GM18508 (cell line): ENCODE data around the gene LAMA3.

Experiments used
- ATAC-seq: cut with Tn5 transposase; IDR thresholded peaks from one replicate; pipeline ENCODE4 v1.9.1; 2021; ENCODE audit warnings: moderate number of reproducible peaks; ENCODE audit not compliant: insufficient read depth, unreplicated experiment

Gene LAMA3

GRCh38 chr18:23951206-23951605 lies 262.0 kb downstream of the LAMA3 start:
- no peak for ATAC-seq

- no peak for ATAC-seq
These were observed 264.7 kb downstream of the LAMA3 start for GRCh38 chr18:23953984-23954383.

GRCh38 chr18:23956483-23956882 lies 267.2 kb downstream of the LAMA3 start:
- no peak for ATAC-seq

GRCh38 chr18:23958036-23958435 lies 268.8 kb downstream of the LAMA3 start:
- no peak for ATAC-seq

GRCh38 chr18:23963443-23964165 lies 274.4 kb downstream of the LAMA3 start:
- no peak for ATAC-seq

- ATAC-seq: no peak
These were observed 275.3 kb downstream of the LAMA3 start for GRCh38 chr18:23964282-23965238.

GRCh38 chr18:23966909-23967308 lies 277.7 kb downstream of the LAMA3 start:
- ATAC-seq: no peak

- ATAC-seq: peak; percentile 46
These were observed 278.3 kb downstream of the LAMA3 start for GRCh38 chr18:23967321-23968089.

- no peak for ATAC-seq
These were observed 279.7 kb downstream of the LAMA3 start for GRCh38 chr18:23968638-23969604.

- ATAC-seq: no peak
These were observed 280.4 kb downstream of the LAMA3 start for GRCh38 chr18:23969664-23970063.

GRCh38 chr18:23970161-23971096 lies 281.2 kb downstream of the LAMA3 start:
- ATAC-seq: no peak

- ATAC-seq: no peak
These were observed 281.8 kb downstream of the LAMA3 start for GRCh38 chr18:23971097-23971440.

- no peak for ATAC-seq
These were observed 282.5 kb downstream of the LAMA3 start for GRCh38 chr18:23971666-23972230.

- ATAC-seq: no peak
These were observed 283.2 kb downstream of the LAMA3 start for GRCh38 chr18:23972453-23972852.

- no peak for ATAC-seq
These were observed 287.9 kb downstream of the LAMA3 start for GRCh38 chr18:23977103-23977502.

GRCh38 chr18:23977719-23978483 lies 288.6 kb downstream of the LAMA3 start:
- no peak for ATAC-seq

GRCh38 chr18:23981369-23981980 lies 292.2 kb downstream of the LAMA3 start:
- peak; percentile 78 for ATAC-seq
